Measurements from ENCODE around the gene SLC25A12.
"Not testable (repeated sequence)": the region's sequence is repeated elsewhere in the genome, so short reads cannot be mapped to it uniquely, and the experiment has no call there.

The SLC25A12 gene

GRCh38 chr2:171789956-171790355 is 104.1 kb downstream of the SLC25A12 start:
- no peak for DNase-seq (ENCODE audit: low read depth)

- no peak for DNase-seq (ENCODE audit: low read depth)
These were observed 105.6 kb downstream of the SLC25A12 start for GRCh38 chr2:171788316-171788993.

- no peak for DNase-seq (ENCODE audit: low read depth)
These were observed 106.5 kb downstream of the SLC25A12 start for GRCh38 chr2:171787333-171788072.

- DNase-seq (ENCODE audit: low read depth) = peak; percentile 21
These were observed 108.6 kb downstream of the SLC25A12 start for GRCh38 chr2:171785450-171785849.

- no peak for DNase-seq (ENCODE audit: low read depth)
These were observed 115.5 kb downstream of the SLC25A12 start for GRCh38 chr2:171778515-171778914.

- not testable (repeated sequence) for DNase-seq (ENCODE audit: low read depth)
These were observed 119.5 kb downstream of the SLC25A12 start for GRCh38 chr2:171774581-171774980.

- DNase-seq (ENCODE audit: low read depth) = no peak
These were observed 121.7 kb downstream of the SLC25A12 start for GRCh38 chr2:171772373-171772772.

- DNase-seq (ENCODE audit: low read depth) = no peak
These were observed 122.6 kb downstream of the SLC25A12 start for GRCh38 chr2:171771463-171771862.

GRCh38 chr2:171763602-171764001 is 130.4 kb downstream of the SLC25A12 start:
- DNase-seq (ENCODE audit: low read depth) = peak; percentile 24

GRCh38 chr2:171762879-171763573 is 131.0 kb downstream of the SLC25A12 start:
- DNase-seq (ENCODE audit: low read depth) = peak; percentile 25

- not testable (repeated sequence) for DNase-seq (ENCODE audit: low read depth)
These were observed 132.9 kb downstream of the SLC25A12 start for GRCh38 chr2:171761176-171761575.

- DNase-seq (ENCODE audit: low read depth) = not testable (repeated sequence)
These were observed 135.3 kb downstream of the SLC25A12 start for GRCh38 chr2:171758762-171759161.

GRCh38 chr2:171754254-171754939 is 139.6 kb downstream of the SLC25A12 start:
- no peak for DNase-seq (ENCODE audit: low read depth)

- no peak for DNase-seq (ENCODE audit: low read depth)
These were observed 146.7 kb downstream of the SLC25A12 start for GRCh38 chr2:171747371-171747770.

- DNase-seq (ENCODE audit: low read depth) = peak; percentile 29
These were observed 148.2 kb downstream of the SLC25A12 start for GRCh38 chr2:171745806-171746205.

GRCh38 chr2:171745141-171745540 is 148.9 kb downstream of the SLC25A12 start:
- DNase-seq (ENCODE audit: low read depth) = no peak

- DNase-seq (ENCODE audit: low read depth) = no peak
These were observed 151.3 kb downstream of the SLC25A12 start for GRCh38 chr2:171742760-171743159.

- peak; percentile 30 for DNase-seq (ENCODE audit: low read depth)
These were observed 152.9 kb downstream of the SLC25A12 start for GRCh38 chr2:171741189-171741588.

- no peak for DNase-seq (ENCODE audit: low read depth)
These were observed 157.9 kb downstream of the SLC25A12 start for GRCh38 chr2:171735991-171736710.

All from amniotic epithelial cell (primary cell).